ENCODE data around the gene COX7A2.

Gene COX7A2

DNA sequence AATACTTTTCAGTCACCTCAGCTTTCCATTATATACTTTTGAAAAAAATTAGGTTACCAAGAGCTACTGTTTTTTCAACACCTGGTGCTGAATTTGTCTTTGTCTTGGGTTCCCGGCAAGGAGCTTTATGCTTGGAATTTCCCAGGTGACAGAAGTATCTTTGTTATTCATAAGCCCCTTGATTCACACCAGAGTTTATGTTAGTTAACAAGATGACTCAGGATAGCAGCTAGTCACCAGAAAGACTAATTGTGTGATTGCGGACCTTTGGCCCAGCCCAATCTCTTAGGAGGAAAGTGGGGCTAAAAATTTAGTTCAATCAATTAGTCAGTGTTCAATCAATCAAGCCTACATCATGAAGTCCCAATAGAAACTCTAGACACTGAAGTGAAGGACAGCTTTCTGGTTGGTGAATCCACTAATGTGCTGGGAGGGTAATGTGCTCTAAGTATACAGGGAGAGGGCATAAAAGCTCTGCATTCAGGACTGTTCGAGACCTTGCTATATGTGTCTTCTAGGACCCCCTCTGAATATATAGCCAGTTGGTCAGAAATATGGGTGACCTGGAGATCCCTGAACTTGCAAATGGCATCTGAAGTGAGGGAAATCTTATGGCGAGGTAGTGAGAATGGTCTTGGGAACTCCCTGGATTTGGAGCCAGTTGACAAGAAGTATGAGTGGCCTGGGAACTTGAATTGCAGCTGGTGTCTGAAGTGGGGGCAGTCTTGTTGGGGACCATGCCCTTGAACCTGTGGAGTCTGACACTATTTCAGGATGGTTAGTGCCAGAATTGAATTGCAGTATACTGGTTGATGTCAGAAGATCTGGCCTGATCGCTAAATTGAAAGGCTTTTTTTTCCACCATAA, 24.8 kb upstream of the COX7A2 start:
- DNase-seq (ENCODE audit: low read depth in 1 of 2, low spot score in 1 of 2), result no peak

DNA sequence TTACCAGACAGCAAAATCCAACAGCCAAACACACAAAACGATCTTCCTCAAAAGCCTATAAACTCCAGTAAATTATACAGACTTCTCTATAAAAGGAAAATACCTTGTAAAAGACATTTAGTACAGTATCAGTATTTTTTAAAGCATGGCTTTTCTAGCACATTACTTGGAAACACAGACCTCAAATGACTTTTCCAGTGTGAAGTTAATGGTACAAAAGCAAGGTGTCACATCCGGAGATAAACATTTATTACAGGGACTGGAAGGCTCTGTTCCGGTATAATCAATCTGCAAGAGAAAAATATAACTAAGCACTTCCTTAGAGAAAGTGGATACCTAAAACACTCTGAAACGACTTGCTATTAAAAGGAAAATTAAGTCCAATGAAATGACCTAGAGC, 23.9 kb upstream of the COX7A2 start:
- no peak for DNase-seq (ENCODE audit: low read depth in 1 of 2, low spot score in 1 of 2)

DNA sequence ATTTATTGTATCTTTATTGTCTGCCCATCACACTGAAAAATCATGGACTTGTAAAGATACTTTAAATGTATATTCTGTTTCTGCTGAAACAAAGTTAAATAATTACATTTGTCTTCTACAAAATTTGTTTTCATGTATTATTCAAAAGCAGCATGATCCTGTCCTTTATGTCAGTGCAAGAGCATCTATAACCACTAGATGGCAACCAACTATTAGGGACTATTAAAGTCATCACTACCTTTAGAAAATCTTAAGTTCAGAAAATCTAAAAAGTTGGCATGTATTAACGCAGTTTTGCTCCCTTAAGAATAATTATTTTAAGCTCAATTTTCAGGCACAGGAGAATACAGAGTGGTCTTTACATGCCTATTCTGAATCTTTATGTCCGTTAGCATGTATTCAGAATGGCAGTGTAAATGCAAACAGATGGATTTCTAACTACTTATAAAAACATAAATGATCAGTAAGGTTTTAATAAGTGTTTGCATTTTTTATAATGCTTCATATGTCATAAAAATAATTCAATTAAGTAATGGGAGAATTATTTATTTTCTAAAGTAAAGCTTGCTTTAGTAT, 23.2 kb upstream of the COX7A2 start:
- DNase-seq (ENCODE audit: low read depth in 1 of 2, low spot score in 1 of 2), result no peak

DNA sequence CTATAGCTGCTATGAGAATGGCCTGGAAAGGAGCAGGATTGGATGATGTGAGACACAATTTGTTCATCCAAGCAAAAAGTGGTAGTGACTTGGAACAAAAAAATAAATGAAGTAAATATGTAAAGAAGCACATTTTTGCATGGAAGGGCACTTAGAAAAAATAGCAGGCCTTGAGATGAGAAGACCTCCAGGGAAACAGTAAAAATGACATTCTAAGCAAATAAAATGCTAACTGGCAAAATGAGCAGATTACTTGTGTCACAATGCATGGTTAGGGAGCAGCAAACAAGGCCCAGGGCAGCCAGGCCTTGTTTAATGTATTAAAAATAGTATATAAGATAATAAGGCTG, 19.8 kb upstream of the COX7A2 start:
- DNase-seq (ENCODE audit: low read depth in 1 of 2, low spot score in 1 of 2), result no peak

DNA sequence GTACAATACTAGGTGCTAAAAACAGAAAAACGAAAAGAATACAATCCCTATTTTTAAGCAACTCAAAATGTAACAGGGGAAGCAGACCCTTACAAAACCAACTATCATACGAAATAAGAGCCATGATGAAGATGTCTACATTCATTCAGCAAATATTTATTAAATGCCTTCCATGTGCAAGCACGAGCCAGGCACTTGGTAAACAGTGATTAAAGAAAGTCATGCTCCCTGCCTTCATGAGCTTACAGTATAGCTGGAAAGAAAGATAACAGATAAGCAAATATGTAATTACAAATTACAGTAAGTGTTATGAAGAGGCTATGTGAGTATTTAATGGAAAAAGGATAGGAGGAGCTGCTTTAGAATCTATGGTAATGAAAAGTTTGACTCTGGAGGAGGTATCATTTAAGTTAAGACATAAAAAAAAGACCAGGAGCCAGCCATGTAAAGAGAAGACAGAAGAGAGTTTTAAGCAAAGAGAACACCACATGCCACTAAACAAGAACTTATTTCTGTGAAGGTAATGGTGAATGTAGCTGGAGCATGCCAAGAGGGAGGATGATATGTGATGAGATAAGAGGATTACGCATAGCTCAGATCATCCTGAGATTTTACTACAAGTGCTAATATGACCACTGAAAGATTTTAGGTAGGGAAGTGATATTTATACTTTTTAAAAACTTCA, 19.3 kb upstream of the COX7A2 start:
- no peak for DNase-seq (ENCODE audit: low read depth in 1 of 2, low spot score in 1 of 2)

DNA sequence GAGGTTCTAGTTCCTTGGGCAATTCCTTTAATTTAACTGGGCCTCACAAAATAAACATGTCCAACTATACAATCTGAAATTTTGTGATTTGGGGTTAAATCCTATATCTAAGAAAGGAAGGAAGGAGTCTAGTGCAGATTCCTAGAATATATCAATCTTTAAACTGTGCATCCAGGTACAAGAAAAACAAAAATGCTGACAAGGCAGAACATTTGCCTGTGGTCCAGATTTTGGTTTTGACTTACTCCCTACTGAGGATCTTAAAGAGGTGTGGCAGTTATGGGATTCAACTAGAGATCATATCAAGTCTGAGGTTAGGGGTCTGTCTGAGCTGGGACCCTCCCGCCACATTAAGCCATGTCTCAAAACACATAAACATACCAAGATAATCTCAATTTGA, 17.7 kb upstream of the COX7A2 start:
- no peak for DNase-seq (ENCODE audit: low read depth in 1 of 2, low spot score in 1 of 2)

DNA sequence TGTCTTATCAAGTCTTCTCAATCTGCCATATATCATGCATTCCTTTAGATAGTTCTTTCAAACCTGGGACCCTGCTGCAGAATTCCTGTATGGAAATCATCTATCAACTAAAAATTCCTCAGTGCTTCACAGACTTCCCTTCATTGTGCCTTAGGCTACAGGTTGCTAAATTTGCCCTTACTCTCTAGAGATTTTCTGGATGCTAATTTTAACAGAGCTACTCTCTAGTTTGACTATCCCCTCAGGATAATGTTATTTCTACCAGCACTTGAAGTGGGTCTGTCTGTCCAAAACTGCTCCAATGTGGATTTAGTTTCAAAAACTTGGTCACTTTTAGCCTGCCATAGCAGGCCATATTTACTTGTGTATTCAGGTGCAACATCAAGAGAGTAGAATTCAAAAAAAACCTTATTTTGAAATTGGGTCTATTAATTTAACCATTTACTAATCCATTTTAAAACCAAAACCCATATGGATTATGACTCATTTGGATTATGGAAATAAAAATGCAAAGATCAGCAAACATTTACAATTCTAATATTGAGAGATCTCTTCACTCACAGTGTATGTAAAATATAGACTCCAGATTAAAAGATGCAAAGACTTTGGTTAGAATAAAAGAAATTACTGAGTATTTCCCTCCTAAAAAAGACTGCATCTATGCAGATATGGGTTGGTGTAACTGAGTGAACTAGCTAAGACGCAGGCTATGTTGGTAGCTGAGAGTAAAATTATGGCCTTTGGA, 13.9 kb upstream of the COX7A2 start:
- no peak for DNase-seq (ENCODE audit: low read depth in 1 of 2, low spot score in 1 of 2)

DNA sequence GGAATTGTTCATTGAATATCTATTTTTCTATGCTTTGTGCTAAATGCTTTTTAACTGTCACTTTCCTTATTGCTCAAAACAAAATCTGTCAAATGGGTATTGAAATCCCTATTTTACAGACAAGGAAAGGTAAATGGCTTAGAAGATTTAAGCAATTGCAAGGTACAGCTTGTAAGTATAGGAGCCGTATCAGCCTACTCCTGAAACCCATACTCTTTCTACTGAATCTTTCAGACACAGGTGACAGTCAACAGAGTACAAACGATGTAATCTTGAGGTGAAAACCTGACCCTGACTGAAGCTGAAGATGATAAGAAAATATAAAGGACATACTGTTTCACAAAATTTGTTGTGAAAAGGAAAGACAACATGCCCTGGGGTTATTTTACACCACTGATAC, 7.0 kb upstream of the COX7A2 start:
- DNase-seq (ENCODE audit: low read depth in 1 of 2, low spot score in 1 of 2), result no peak

DNA sequence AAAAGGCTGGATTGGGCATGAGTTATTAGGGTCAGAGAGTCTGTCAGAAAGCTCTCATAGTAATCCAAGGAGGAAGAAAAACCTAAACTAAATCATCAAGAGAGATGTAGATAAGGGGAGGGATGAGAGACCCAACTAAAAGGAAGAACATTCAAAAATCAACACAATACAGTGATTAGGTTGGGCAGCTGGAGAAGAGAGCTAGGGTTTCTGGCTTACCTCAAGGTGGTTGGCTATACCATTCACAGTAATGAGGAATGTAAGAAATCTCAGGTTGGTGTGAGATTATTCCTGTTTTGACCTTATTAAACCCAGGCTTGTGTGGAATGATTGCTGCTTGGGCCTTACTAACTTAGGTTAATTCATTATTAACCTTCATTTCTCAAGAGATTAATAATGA, 6.2 kb upstream of the COX7A2 start:
- no peak for DNase-seq (ENCODE audit: low read depth in 1 of 2, low spot score in 1 of 2)

DNA sequence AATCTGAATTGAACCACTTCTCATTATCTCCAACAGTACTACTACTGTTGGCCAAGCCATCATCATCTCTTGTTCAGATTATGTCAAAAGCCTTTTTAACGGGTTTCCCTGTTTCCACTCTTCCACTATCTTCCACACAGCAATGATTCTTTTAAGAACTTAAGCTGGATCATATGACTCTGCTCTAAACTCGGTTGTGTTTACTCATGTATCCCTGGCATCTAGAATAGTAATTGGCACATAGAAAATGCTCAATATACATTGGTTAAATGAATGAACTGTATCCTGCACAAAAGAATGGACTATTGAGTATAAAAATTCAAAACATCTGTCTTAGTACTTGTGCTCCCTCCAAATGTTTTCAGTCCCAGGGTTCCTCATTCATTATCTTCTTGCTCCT, 2.8 kb upstream of the COX7A2 start:
- DNase-seq (ENCODE audit: low read depth in 1 of 2, low spot score in 1 of 2), result no peak

DNA sequence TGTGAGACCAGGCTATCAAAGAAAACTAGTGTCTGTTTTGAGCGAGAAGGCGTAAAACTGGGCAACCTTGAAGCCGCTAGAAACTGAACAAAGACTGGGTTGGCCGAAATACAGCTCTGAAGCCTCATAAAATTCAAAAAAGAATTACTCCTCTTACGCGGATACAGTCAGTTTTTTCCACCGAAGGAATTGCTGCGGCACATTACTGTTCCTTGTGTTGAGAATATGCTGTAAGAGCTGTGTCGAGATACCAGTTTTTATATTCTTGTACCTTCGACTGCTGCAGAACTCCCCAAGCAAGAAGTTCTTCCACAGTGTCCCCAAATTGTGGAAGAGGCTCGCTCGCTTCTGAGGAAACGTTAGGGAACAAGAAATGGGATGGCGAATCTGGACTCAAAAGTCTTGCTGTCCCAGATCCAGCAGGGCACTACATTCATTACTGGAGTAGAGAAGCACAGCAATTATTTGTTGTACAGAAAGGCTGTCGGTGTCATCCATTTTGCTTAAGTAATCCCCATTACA, 523 bp upstream of the COX7A2 start:
- DNase-seq (ENCODE audit: low read depth in 1 of 2, low spot score in 1 of 2), result no peak

DNA sequence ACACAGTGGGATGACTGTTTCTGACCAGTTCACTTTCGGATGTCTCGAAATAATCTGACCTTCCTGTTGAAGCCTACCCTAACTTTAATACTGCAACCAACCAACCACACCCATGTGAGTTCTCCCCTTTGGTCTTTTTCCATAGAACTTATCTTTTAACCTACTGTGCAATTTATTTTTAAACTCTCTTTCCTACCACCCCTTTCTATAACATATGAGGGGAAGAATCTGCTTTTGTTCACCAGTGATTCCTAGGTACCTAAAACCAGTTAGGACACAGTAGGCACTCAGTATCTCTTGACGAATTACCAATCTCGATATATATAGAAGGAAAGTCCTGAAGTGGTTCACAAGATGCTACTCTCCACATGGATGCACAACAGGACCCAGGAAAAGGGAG, 7.0 kb downstream of the COX7A2 start:
- DNase-seq (ENCODE audit: low read depth in 1 of 2, low spot score in 1 of 2), result no peak

DNA sequence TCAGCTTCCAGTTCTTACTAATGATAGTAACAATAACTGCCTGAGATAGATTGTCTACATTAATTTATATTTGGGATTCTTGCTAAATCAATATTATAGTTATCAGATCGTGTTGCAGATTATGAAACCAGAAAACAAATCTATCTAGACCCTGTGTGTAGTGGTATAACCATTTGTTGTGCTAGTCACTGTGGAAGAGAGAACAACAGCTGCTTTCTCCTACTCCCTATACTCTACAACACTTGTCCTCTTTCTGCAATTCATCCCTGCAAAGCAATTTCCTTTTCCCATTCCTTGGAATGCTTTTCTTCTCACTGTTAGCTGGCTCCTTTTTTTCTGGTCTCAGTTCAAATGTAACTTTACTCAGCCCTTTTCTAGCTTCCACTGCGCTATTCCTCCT, 8.3 kb downstream of the COX7A2 start:
- no peak for DNase-seq (ENCODE audit: low read depth in 1 of 2, low spot score in 1 of 2)

DNA sequence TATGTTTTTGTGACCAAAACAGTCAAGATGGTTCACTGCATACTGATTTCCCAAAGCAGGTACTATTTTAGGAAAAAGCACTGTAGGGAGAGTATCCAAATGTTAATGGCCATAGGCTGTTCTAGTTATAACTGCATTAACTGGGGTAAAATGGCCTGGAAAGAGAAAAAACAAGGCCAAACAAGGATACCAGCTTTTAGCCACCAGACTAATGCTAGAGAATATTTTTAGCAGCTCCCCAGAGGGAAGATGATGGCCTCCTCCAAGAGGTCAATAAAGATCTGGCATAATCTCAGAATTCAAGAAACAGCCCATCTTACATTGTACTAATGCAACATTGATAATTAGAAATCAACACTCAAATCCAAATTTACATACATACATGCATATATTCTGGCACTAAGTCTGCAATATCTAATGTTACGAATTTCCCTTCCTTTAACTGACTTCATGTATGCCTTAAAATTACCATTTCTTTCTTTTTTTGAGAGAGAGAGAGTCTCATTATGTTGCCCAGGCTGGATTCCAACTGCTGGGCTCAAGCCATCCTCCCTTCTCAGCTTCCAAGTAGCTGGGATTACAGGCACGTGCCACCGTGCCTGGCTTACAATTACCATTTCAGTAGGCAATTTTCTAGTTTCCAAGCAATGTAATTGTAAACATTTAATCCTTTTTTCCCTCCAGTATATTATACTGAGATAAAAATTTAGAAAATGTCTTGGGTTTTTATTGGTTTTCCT, 9.3 kb downstream of the COX7A2 start:
- no peak for DNase-seq (ENCODE audit: low read depth in 1 of 2, low spot score in 1 of 2)

DNA sequence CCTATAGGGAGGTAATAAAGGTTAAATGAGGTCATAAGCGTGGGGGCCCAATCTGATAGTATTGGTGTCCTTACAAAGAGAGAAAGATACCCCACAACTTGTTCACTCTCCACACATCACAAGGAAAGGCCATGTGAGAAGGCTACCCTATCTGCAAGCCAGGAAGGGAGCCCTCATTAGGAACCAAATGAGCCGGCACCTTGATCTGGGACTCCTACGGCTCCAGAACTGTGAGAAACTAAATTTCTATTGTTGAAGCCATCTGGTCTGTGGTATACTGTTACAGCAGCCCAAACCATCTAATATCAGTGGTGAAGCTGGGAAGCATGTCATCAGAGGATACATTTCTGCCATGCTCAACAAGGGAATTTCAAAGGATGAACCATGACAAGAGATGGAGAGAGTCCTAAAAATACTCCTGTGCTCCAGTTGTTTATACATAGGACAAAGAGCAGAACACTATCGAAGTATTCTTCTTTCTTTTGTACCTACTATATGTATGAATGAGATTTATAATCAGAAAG, 10.4 kb downstream of the COX7A2 start:
- DNase-seq (ENCODE audit: low read depth in 1 of 2, low spot score in 1 of 2), result no peak

DNA sequence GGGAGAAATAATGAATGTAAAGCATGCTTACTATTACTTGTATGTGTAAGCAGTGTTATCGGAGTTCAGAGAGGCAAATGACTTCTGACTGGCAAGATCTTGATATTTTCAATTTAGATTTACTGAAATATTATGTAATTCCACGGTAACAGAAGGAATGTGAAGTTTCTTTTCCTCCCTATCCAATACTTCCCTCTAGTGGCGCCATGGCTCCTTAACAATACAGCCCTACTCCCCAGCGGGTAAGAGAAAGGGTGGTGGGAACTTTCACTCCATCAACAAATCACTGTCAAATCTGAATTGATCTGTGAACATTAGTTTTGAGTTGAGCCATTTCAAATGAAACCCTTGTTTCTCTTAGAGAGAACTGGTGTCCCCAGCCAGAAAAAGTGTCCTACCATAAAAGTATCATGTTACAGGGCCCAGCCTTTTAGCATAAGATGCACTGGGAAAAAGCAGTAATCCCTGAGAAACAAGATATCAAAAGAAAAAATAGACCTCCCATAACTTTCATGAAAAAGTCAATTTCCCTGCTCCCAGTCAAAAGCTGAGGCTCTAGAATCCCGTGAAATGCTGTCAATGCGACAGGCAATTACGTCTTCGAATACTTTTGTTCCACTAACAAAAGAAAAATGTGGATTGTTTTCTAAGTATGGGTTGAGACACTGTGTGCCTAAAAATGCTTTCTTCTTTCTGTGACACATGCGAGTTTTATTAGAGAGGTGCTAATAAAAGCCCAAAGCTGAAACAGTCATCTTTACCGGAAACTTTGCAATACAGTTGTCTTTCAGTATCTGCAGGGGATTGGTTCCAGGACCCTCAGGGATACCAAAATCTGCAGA, 12.9 kb downstream of the COX7A2 start:
- DNase-seq (ENCODE audit: low read depth in 1 of 2, low spot score in 1 of 2), result no peak

DNA sequence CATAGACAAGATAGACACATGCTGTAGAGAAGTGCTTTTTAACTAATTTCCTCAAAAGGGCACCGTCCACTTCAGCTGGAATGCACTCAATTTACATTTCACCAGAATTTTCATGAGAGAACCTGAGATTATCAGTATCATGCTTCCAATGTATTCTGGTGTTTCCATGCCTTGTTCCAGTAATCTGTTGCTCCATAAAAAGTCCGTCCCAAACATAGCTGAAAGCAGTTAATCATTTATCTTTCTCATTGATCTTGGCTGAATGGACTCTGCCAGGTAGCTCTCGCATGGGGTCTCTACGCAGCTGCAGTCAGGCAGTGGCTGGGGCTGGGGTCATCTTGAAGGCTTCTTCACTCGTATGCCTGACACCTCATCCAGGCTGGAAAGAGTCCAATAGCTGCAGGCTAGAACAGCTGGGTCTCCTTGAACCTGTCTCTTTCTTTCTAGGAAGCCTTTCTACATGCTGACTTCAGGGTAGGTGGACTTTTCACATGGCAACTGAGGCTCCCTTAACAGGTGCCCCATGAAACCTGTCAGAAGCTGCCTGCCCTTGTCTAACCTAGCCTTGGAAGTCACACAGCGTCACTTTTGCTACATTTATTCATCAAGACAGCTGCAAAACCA, 19.2 kb downstream of the COX7A2 start:
- no peak for DNase-seq (ENCODE audit: low read depth in 1 of 2, low spot score in 1 of 2)

DNA sequence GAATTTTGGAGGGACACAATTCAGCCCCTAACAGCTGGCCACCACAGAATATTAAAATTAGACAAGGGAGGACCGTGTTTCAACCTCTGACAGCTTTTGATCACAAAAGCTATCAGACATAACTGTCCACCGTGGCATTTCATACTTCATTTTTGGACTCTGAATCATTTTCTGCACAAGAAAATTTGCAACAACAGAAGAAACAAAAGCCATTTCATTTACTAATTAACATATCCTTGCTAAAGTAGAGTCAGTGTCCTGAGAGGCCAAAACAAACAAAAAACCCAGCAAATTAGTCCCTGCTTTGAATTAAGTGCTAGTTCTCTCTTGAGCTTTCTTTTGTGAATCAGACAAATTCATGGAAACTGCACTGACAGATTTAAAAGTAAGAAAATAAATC, 20.2 kb downstream of the COX7A2 start:
- no peak for DNase-seq (ENCODE audit: low read depth in 1 of 2, low spot score in 1 of 2)

DNA sequence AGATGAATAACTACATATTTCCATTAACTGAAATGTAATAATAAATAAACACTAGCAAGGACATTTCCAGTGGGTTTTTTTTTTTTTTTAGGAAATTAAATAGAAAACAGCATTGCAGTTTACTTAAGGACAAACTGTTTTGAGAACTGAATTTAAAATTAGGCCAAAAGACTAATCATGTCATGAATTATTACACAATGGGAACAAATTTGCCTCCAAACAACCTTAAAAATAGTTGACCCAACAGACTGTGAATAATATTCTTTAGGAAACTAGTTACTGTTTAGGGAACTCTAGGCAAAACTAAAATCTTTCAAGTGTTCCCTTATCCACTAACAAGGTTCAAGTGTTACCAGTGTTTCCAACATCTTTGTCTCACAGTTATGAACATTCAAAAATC, 21.3 kb downstream of the COX7A2 start:
- DNase-seq (ENCODE audit: low read depth in 1 of 2, low spot score in 1 of 2), result no peak

Measured in stimulated activated CD4-positive, alpha-beta T cell treated with anti-CD3 and anti-CD28 coated beads, Interleukin-15, amount 100 ng/mL, for 1 hour (primary cell).